ENCODE data around the gene TNPO2. TPM values are rescaled to one million over a fixed set of nuclear protein-coding genes. Genes with fewer than 3 reads are reported as not detected.

TNPO2 gene
- total and polyA plus RNA-seq, 8 donors, result 15.7 to 37.2 (median 25.2) TPM

DNA sequence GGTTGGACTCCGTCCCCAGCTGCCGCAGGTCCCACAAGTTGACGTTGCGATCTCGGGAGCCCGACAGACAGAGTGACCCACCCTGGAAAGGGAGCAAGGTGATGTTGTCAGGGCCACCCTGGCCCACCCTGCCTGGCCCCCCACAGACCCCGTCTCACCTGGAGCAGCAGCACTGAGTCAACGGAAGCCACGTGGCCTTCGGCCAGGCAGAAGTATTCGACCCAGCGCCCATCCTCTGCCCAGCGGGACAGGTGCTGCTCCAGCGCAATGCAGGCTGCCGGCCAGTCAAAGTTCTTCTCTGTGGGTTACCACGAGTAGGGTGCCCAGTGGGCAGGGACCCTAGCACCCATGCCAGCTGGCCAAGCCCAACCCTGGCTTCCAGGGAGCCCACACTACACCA lies 29.1 kb downstream of the TNPO2 start:
- Histone ChIP-seq H3K4me3 (no peak overlapping the region), H3K36me3 (no peaks in the 10 kb centered on the region), H3K27me3 (no peaks in the 10 kb centered on the region), H3K27ac (no peak overlapping the region), H3K9me3 (no peaks in the 10 kb centered on the region), H3K4me1 (peaks cover 3 to 9% (median 6%) of the 10 kb centered on the region in 3 donors)
- DNase-seq (no peak), ATAC-seq (no peak), FAIRE-seq (no peak)
- TF ChIP-seq CTCF (IDR thresholded peaks at IDR 0.05), result no peak
- intact Hi-C loops (cut with DNase I), result no loop called here
- WGBS, 2 donors, result 77 to 84% methylated on average over 16 of the region's 16 CpGs

- 85 to 86% methylated on average over 5 of the region's 5 CpGs for WGBS, 2 donors
- DNase-seq, result no peak
- peaks cover 3 to 9% (median 6%) of the 10 kb centered on the region in 3 donors for H3K4me1 ChIP-seq
- no peak for TF ChIP-seq CTCF (IDR thresholded peaks at IDR 0.05)
- no peak overlapping the region for H3K27ac ChIP-seq
- H3K9me3 ChIP-seq, result no peaks in the 10 kb centered on the region
- H3K36me3 ChIP-seq, result no peaks in the 10 kb centered on the region
- no peak overlapping the region for H3K4me3 ChIP-seq
- no peak for FAIRE-seq
- no peaks in the 10 kb centered on the region for H3K27me3 ChIP-seq
- intact Hi-C loops (cut with DNase I), result no loop called here
- no peak for ATAC-seq
Observed at GRCh38 chr19:12692960-12693359, 30.8 kb downstream of the TNPO2 start.

DNA sequence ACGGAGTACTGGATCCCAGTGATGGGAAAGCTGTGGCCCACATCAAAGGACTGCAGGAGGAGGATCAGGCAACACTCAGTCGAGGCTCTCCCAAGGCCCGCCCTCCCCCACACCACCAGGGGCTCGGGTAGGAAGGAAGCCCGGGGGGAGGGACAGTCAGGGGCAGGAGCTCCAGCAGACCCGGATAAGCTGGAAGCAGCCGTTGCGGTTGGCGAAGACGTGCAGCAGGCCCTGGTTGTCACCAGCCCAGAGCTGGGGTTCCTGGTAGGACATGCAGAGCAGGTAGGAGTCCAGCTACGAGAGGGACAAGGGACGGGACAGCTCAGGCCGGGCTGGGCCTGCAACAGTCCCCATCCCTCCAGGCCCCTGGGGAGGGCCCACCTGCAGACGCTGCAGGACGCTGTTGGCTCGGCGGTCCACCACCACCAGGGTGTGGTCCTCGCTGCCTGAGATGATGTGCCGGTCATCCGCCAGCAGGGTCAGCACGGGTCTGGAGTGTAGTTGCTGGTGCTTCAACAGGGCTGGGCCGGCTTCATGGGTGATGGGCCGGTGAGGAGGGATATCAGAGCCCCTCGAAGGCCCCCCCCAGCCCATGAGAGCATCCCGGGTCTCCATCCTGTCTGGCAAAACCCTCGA lies 34.0 kb downstream of the TNPO2 start:
- intact Hi-C loops (cut with DNase I), result no loop called here
- DNase-seq (no peak), ATAC-seq (no peak), FAIRE-seq (no peak)
- no peak for TF ChIP-seq CTCF (IDR thresholded peaks at IDR 0.05)
- H3K4me1 ChIP-seq, result no peaks in the 10 kb centered on the region
- H3K36me3 ChIP-seq, result no peaks in the 10 kb centered on the region
- no peak overlapping the region for H3K27ac ChIP-seq
- H3K27me3 ChIP-seq, result no peaks in the 10 kb centered on the region
- 81 to 86% methylated on average over 25 to 26 of the region's 26 CpGs for WGBS, 2 donors
- no peak overlapping the region for H3K4me3 ChIP-seq
- H3K9me3 ChIP-seq, result no peaks in the 10 kb centered on the region

DNA sequence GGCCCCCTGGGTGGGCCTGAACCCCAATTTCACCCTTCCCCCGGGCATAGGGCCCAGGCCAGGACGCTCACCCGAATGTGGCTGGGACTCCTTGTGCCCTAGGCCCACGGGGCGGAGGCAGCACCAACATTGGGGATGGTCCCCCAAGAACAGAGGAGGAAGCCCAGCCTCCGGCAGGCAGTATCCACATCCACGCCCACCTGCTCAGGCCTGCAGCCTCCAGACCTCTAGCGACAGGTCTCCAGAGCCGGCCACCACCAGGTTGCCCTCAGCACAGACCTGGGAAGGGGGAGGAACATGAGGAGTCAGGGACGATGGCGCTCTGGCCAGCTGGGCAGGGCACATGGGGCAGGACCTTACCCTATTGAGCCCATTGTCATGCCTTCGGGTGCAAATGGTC lies 34.7 kb downstream of the TNPO2 start:
- no peaks in the 10 kb centered on the region for H3K36me3 ChIP-seq
- intact Hi-C loops (cut with DNase I), result no loop called here
- WGBS, 2 donors, result 87 to 93% methylated on average over 12 of the region's 12 CpGs
- TF ChIP-seq CTCF (IDR thresholded peaks at IDR 0.05), result no peak
- no peaks in the 10 kb centered on the region for H3K9me3 ChIP-seq
- no peak overlapping the region for H3K27ac ChIP-seq
- no peak overlapping the region for H3K4me3 ChIP-seq
- FAIRE-seq (no peak), DNase-seq (no peak), ATAC-seq (no peak)
- no peaks in the 10 kb centered on the region for H3K4me1 ChIP-seq
- H3K27me3 ChIP-seq, result no peaks in the 10 kb centered on the region

DNA sequence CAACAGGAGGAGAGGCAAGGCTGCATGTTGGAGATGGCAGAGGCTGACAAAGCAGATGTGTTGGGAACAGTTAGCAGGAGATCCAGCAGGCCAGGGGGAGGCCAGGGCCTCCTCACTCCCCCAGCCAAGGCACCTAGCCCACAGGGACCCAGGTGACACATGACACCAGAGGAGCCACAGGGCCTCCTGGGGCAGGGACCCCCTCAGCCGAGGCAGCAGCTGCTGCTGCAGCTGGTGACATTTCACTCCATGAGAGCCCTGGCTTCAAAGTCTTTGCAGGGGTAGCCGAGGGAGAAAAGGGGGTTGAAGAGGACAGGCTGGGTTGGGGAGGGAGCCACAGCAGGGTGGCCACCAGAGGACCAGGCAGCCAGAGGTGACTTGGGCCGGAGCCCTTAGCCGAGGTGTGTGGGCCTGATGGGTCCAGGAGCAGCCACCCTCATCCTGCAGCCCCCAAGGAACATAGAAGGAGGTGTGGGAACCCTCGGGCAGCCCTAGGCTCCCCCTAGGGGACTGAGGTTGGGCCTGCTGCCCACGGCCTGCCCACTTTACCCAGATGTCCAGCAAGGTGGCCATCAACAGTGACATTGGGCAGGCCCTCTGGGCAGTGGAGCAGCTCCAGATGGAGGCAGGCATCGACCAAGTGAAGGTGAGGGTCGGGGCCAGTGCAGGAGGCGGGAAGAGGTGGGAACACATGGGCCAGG lies 36.1 kb downstream of the TNPO2 start, which contains the start of gene GNG14:
TSS of gene GNG14 (plus strand) at position 503 of the 701 bp plus-strand sequence. CDS start at position 554, 51 bp downstream.
- Histone ChIP-seq H3K4me1 (no peaks in the 10 kb centered on the region), H3K27ac (no peak within 1 kb of the TSS), H3K27me3 (no peaks in the 10 kb centered on the region), H3K9me3 (no peaks in the 10 kb centered on the region), H3K4me3 (no peak within 1 kb of the TSS), H3K36me3 (no peaks in the 10 kb centered on the region)
- TF ChIP-seq CTCF (IDR thresholded peaks at IDR 0.05), result no peak
- intact Hi-C loops (cut with DNase I), result no loop called here
- FAIRE-seq, result no peak
- DNase-seq, result no peak
- no peak for ATAC-seq
- WGBS, 2 donors, result 86 to 88% methylated on average over 9 of the region's 9 CpGs
